ENCODE results near the gene CREBRF.
"Not testable (repeated sequence)": the region's sequence is repeated elsewhere in the genome, so short reads cannot be mapped to it uniquely, and the experiment has no call there.

CREBRF gene

DNA sequence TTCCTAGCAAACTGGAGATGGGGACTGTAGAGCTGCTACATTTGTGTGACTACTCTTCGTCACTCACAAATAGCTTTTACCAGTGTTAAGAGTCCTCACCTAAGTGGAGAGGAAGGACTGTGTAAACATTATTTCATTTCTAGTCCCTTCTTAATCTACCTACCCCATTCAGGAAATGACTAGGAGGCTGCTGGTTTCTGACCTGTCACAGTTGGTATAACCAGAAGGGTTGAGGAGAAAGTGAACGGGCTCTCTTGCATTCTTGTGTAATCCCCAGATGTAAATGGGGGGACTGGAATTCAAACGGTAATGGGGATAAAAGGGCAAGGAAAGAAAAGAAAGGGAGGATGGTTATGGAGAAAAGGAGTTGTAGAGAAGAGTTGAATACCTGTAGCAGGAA is 52.8 kb downstream of the CREBRF start:
- CTCF ChIA-PET = interaction anchor here (0.7 kb wide), 1 partner anchor 223 kb away, joined by 3 read pairs; no protein-coding TSS in a partner anchor
- H3K27ac ChIP-seq = no peak overlapping the region
- no peak for DNase-seq (ENCODE audit: low spot score)
- POLR2A ChIA-PET (ENCODE audit: low non-redundant PET) = no interaction called here
- TF ChIP-seq, protein P1, sequence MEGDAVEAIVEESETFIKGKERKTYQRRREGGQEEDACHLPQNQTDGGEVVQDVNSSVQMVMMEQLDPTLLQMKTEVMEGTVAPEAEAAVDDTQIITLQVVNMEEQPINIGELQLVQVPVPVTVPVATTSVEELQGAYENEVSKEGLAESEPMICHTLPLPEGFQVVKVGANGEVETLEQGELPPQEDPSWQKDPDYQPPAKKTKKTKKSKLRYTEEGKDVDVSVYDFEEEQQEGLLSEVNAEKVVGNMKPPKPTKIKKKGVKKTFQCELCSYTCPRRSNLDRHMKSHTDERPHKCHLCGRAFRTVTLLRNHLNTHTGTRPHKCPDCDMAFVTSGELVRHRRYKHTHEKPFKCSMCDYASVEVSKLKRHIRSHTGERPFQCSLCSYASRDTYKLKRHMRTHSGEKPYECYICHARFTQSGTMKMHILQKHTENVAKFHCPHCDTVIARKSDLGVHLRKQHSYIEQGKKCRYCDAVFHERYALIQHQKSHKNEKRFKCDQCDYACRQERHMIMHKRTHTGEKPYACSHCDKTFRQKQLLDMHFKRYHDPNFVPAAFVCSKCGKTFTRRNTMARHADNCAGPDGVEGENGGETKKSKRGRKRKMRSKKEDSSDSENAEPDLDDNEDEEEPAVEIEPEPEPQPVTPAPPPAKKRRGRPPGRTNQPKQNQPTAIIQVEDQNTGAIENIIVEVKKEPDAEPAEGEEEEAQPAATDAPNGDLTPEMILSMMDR (conservative IDR thresholded peaks at IDR 0.05; ENCODE audit: low read depth) = no peak

- POLR2A ChIA-PET (ENCODE audit: low non-redundant PET) = no interaction called here
- CTCF ChIA-PET = interaction anchor here (1.2 kb wide), 1 partner anchor 11 kb away, joined by 3 read pairs; no protein-coding TSS in a partner anchor
- H3K27ac ChIP-seq = no peak overlapping the region
- TF ChIP-seq, protein P1 (conservative IDR thresholded peaks at IDR 0.05; ENCODE audit: low read depth) = no peak
- no peak for DNase-seq (ENCODE audit: low spot score)
Measured at GRCh38 chr5:173114536-173114935, 58.4 kb downstream of the CREBRF start.

DNA sequence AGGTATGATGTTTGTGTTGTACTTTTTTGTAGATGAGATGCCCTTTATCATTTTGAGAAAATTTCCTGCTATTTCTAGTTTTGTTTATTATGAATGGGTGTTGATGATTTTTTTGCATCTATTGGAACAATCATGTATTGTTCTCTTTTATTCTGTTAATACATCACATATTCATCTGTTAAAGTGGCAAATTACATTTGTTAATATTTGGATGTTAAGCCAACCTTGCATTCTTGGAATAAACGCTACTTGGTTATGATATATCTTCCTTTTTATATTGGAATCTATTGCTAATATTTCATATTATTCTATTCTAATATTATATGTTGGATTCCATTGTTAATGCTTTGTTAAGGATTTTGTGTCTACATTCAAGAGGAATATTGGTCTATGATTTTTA is 63.6 kb downstream of the CREBRF start:
- TF ChIP-seq, protein P1 (conservative IDR thresholded peaks at IDR 0.05; ENCODE audit: low read depth) = no peak
- POLR2A ChIA-PET (ENCODE audit: low non-redundant PET) = no interaction called here
- CTCF ChIA-PET = no interaction called here
- no peak overlapping the region for H3K27ac ChIP-seq
- no peak for DNase-seq (ENCODE audit: low spot score)

DNA sequence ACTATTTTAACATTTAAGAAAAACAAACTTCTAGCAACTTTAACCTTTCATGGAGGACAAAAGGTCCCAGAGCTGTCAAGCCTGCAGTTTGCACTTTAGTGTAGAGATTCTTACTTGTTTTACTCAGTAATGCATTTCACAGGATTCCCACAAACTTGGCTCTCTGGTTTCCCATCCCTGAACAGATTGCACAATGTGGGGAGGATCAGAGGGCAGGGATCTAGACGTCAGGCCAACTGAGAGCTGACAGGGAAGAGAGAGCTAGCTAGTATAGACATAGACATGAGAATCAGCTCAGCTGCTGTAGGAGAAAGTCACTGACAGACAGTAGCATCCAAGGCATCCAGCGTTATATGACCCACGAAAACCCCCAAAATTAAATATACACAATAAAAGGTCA is 67.3 kb downstream of the CREBRF start:
- TF ChIP-seq, protein P1 (conservative IDR thresholded peaks at IDR 0.05; ENCODE audit: low read depth) = no peak
- ChIA-PET POLR2A (ENCODE audit: low non-redundant PET) (no interaction called here), CTCF (no interaction called here)
- DNase-seq (ENCODE audit: low spot score) = no peak
- no peak overlapping the region for H3K27ac ChIP-seq

- DNase-seq (ENCODE audit: low spot score); POLR2A ChIA-PET (ENCODE audit: low non-redundant PET): not testable (repeated sequence)
- CTCF ChIA-PET = interaction anchor here (0.6 kb wide), 1 partner anchor 151 kb away, joined by 3 read pairs; no protein-coding TSS in a partner anchor
Measured at GRCh38 chr5:173132166-173132565, 76.0 kb downstream of the CREBRF start.

DNA sequence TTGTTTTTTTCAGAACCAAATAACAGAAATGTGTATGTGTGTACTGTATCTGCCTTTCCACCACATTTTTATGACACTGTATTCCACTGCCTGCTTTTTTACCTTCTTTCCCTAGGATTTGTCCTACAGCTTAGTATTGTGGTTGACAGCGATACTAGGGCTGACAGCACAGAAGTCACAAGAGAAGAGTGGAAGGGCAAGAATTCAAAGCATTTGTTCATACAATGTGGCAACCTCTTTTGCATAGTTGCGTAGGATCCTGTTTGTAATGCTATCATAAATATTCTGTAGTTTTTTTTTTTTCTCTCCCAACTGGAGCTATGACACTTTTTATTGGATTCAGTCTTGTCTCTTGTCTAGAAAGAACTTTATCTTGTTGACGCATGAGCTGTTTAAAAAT is 82.6 kb downstream of the CREBRF start:
- ChIA-PET POLR2A (ENCODE audit: low non-redundant PET) (no interaction called here), CTCF (interaction anchor here (0.6 kb wide), 3 partner anchors 38 to 249 kb away, joined by 3 to 5 read pairs (median 3); no protein-coding TSS in a partner anchor)
- H3K27ac ChIP-seq = no peak overlapping the region
- TF ChIP-seq, protein P1 (conservative IDR thresholded peaks at IDR 0.05; ENCODE audit: low read depth) = no peak
- DNase-seq (ENCODE audit: low spot score) = no peak

More at GRCh38 chr5:173132166-173132565, 76.0 kb downstream of the CREBRF start:
- H3K27ac ChIP-seq = not testable (repeated sequence)

DNA sequence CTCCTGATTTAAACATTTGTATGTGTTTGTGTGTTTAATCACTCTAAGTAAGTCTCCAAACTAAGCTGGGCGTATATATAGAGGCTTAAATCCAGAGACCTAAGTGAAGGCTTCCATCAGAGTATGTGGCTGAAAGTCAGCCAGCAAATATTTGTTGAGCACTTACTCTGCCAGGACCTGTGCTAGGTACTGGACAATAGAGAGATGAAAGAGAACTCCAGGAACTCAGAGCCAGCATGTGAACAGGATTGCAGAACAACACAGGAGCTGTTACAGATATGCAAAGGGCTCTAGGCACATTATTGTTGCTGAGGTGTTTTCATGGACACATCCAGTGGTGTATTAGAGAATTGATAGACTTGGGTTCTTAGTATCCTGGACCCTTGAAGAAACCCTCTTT is 83.5 kb downstream of the CREBRF start:
- DNase-seq (ENCODE audit: low spot score) = no peak
- ChIA-PET CTCF (interaction anchor here (0.6 kb wide), 1 partner anchor 379 kb away, joined by 3 read pairs; no protein-coding TSS in a partner anchor), POLR2A (ENCODE audit: low non-redundant PET) (no interaction called here)
- no peak overlapping the region for H3K27ac ChIP-seq
- TF ChIP-seq, protein P1 (conservative IDR thresholded peaks at IDR 0.05; ENCODE audit: low read depth) = no peak
